ENCODE measurements around the gene IFI44.

- no peak for TF ChIP-seq CTCF (optimal IDR thresholded peaks at IDR 0.05 in 1 of 3, IDR thresholded peaks at IDR 0.05 in 1 of 3, conservative IDR thresholded peaks at IDR 0.05 in 1 of 3; ENCODE audit: extremely low read depth in 1 of 3, insufficient read depth in 2 of 3, low read length in 3 of 3)
- no peak for TF ChIP-seq EZH2 (IDR thresholded peaks at IDR 0.05; ENCODE audit: low read length)
Measured at GRCh38 chr1:78702426-78702825, 52.8 kb downstream of the IFI44 start.

Data from keratinocyte (primary cell).